Activated CD8-positive, alpha-beta T cell treated with anti-CD3 and anti-CD28 coated beads for 36 hours (primary cell): ENCODE data around the gene RAP2B. TPM values are rescaled to one million over a fixed set of nuclear protein-coding genes. Genes with fewer than 3 reads are reported as not detected.
"Not testable (repeated sequence)": the region's sequence is repeated elsewhere in the genome, so short reads cannot be mapped to it uniquely, and the experiment has no call there.

Experiments used
- ATAC-seq: fragments of 200-7000 bp; cut with Tn5 transposase; one replicate; pipeline ENCODE4 v1.10.0; 2021; ENCODE audit warnings: mild to moderate bottlenecking, moderate library complexity
- CTCF ChIA-PET: fragments of 350-600 bp; sonication (Branson Sonifier 250); formaldehyde crosslinking; loops from one replicate; lab custom pipeline; 2021; ENCODE audit warnings: antibody characterized with exemption; lab: Charles Lee
- POLR2A ChIA-PET: fragments of 350-600 bp; sonication (Branson Sonifier 250); formaldehyde crosslinking; loops from one replicate; lab custom pipeline; 2021; ENCODE audit warnings: antibody characterized with exemption; lab: Charles Lee
- DNase-seq: peaks from one replicate; pipeline ENCODE4 v3.0.0-alpha.2; 2020
- H3K27ac Mint-ChIP-seq: one replicate; pipeline ENCODE4 v1.8.0; 2021; ENCODE audit warnings: mild to moderate bottlenecking, mixed read lengths
- H3K27me3 Mint-ChIP-seq: one replicate; pipeline ENCODE4 v1.8.0; 2021; ENCODE audit warnings: mixed read lengths
- H3K36me3 Mint-ChIP-seq: one replicate; pipeline ENCODE4 v1.8.0; 2021; ENCODE audit warnings: low read depth, mixed read lengths
- H3K4me1 Mint-ChIP-seq: one replicate; pipeline ENCODE4 v1.8.0; 2021; ENCODE audit warnings: low read depth, mixed read lengths
- H3K4me3 Mint-ChIP-seq: one replicate; pipeline ENCODE4 v1.8.0; 2021; ENCODE audit warnings: mild to moderate bottlenecking, moderate library complexity, mixed read lengths
- H3K9me3 Mint-ChIP-seq: one replicate; pipeline ENCODE4 v1.8.0; 2021; ENCODE audit warnings: mixed read lengths
- intact Hi-C: fragments of 100-400 bp; cut with micrococcal nuclease; formaldehyde crosslinking; loops from one replicate; pipeline ENCODE4 v1.10.0; 2022
- total RNA-seq, 2 experiments: library from RNA; stranded (reverse); gene quantifications; one replicate each; pipeline ENCODE4 v1.2.3, GENCODE V29; 2021
- TF ChIP-seq, protein P1 (sequence below): fragments of 200-600 bp; IDR thresholded peaks from one replicate; pipeline ENCODE4 v1.8.0; 2022; ENCODE audit warnings: antibody characterized with exemption, mild to moderate bottlenecking

The RAP2B gene
- total RNA-seq = 10 to 100 TPM; 14.4 to 15.3 TPM

GRCh38 chr3:153161714-153162512 lies at the start of gene RAP2B:
Gene RAP2B, plus strand, starts transcription at chr3:153162226. Its CDS starts 468 bp downstream, at chr3:153162694.
- POLR2A ChIA-PET = interaction anchor here (0.5 to 2.4 kb wide), 8 partner anchors 10 to 781 kb away, joined by 3 to 7 read pairs (median 4); no protein-coding TSS in a partner anchor
- peak within 1 kb of the TSS; percentile 95 for H3K27ac Mint-ChIP-seq
- peak; percentile 66 for ATAC-seq
- TF ChIP-seq, protein P1, sequence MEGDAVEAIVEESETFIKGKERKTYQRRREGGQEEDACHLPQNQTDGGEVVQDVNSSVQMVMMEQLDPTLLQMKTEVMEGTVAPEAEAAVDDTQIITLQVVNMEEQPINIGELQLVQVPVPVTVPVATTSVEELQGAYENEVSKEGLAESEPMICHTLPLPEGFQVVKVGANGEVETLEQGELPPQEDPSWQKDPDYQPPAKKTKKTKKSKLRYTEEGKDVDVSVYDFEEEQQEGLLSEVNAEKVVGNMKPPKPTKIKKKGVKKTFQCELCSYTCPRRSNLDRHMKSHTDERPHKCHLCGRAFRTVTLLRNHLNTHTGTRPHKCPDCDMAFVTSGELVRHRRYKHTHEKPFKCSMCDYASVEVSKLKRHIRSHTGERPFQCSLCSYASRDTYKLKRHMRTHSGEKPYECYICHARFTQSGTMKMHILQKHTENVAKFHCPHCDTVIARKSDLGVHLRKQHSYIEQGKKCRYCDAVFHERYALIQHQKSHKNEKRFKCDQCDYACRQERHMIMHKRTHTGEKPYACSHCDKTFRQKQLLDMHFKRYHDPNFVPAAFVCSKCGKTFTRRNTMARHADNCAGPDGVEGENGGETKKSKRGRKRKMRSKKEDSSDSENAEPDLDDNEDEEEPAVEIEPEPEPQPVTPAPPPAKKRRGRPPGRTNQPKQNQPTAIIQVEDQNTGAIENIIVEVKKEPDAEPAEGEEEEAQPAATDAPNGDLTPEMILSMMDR = no peak
- no peaks in the 10 kb centered on the region for H3K27me3 Mint-ChIP-seq
- peak within 1 kb of the TSS; percentile 98 for H3K4me3 Mint-ChIP-seq
- CTCF ChIA-PET = interaction anchor here (0.8 to 2.6 kb wide), 7 partner anchors 9 to 608 kb away, joined by 3 to 19 read pairs (median 5); no protein-coding TSS in a partner anchor
- peaks cover 28% of the 10 kb centered on the region for H3K36me3 Mint-ChIP-seq
- intact Hi-C loops = loop anchor here (5.0 to 10.0 kb wide), 4 partner anchors 120 to 603 kb away; no protein-coding TSS in a partner anchor
- H3K9me3 Mint-ChIP-seq = no peaks in the 10 kb centered on the region
- peaks cover 35% of the 10 kb centered on the region for H3K4me1 Mint-ChIP-seq
- peak; percentile 97 for DNase-seq

DNA sequence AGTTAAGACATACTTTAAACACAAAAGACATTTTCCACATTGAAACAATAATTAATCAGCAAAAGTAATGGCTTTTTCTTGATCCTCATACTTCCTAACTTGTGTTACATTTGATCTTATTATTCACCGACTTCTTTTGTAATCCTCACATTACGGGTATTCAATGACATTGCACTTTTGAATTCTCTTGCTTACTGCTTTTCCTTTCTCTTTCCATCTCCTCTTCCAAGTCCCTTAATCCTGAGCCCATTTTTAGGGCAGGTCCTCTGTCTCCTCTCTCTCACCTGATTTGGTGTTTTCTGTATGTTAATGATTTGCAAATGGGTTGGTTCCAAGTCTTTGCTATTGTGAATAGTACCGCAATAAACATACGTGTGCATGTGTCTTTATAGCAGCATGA lies 48.5 kb upstream of the RAP2B start:
- no peak for DNase-seq
- H3K27me3 Mint-ChIP-seq = no peaks in the 10 kb centered on the region
- ChIA-PET POLR2A (no interaction called here), CTCF (no interaction called here)
- intact Hi-C loops = no loop called here
- no peaks in the 10 kb centered on the region for H3K4me1 Mint-ChIP-seq
- no peak for ATAC-seq
- TF ChIP-seq, protein P1 = no peak
- H3K9me3 Mint-ChIP-seq = no peaks in the 10 kb centered on the region
- H3K4me3 Mint-ChIP-seq = no peak overlapping the region
- no peaks in the 10 kb centered on the region for H3K36me3 Mint-ChIP-seq
- H3K27ac Mint-ChIP-seq = no peak overlapping the region

- H3K4me3 Mint-ChIP-seq = not testable (repeated sequence)
- CTCF ChIA-PET = interaction anchor here (0.6 kb wide), 1 partner anchor 59 kb away, joined by 3 read pairs; no protein-coding TSS in a partner anchor
Measured at GRCh38 chr3:153114270-153114669, 47.8 kb upstream of the RAP2B start.

GRCh38 chr3:153115326-153115725 lies 46.7 kb upstream of the RAP2B start:
- no peak overlapping the region for H3K27ac Mint-ChIP-seq
- DNase-seq (no peak), ATAC-seq (no peak)
- H3K27me3 Mint-ChIP-seq = no peaks in the 10 kb centered on the region
- no peaks in the 10 kb centered on the region for H3K36me3 Mint-ChIP-seq
- H3K4me3 Mint-ChIP-seq = no peak overlapping the region
- intact Hi-C loops = no loop called here
- H3K9me3 Mint-ChIP-seq = no peaks in the 10 kb centered on the region
- TF ChIP-seq, protein P1 = no peak
- ChIA-PET POLR2A (no interaction called here), CTCF (no interaction called here)
- no peaks in the 10 kb centered on the region for H3K4me1 Mint-ChIP-seq

More at GRCh38 chr3:153114270-153114669, 47.8 kb upstream of the RAP2B start:
- intact Hi-C loops, DNase-seq, H3K4me1 Mint-ChIP-seq, ATAC-seq, H3K36me3 Mint-ChIP-seq, H3K27me3 Mint-ChIP-seq, H3K9me3 Mint-ChIP-seq, H3K27ac Mint-ChIP-seq, POLR2A ChIA-PET: not testable (repeated sequence)

- DNase-seq (no peak), ATAC-seq (no peak)
- Mint-ChIP-seq H3K4me1 (peaks cover 7% of the 10 kb centered on the region), H3K27me3 (no peaks in the 10 kb centered on the region), H3K9me3 (no peaks in the 10 kb centered on the region), H3K27ac (no peak overlapping the region), H3K4me3 (no peak overlapping the region), H3K36me3 (no peaks in the 10 kb centered on the region)
- TF ChIP-seq, protein P1 = no peak
- ChIA-PET POLR2A (no interaction called here), CTCF (no interaction called here)
- intact Hi-C loops = no loop called here
Measured at GRCh38 chr3:153127788-153128187, 34.2 kb upstream of the RAP2B start.
